ENCODE data around the gene WAPL.

- TF ChIP-seq, protein P1, sequence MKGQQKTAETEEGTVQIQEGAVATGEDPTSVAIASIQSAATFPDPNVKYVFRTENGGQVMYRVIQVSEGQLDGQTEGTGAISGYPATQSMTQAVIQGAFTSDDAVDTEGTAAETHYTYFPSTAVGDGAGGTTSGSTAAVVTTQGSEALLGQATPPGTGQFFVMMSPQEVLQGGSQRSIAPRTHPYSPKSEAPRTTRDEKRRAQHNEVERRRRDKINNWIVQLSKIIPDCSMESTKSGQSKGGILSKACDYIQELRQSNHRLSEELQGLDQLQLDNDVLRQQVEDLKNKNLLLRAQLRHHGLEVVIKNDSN (IDR thresholded peaks at IDR 0.05), result no peak
- TF ChIP-seq, protein P2, sequence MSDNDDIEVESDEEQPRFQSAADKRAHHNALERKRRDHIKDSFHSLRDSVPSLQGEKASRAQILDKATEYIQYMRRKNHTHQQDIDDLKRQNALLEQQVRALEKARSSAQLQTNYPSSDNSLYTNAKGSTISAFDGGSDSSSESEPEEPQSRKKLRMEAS (IDR thresholded peaks at IDR 0.05), result no peak
- TF ChIP-seq YY1 (IDR thresholded peaks at IDR 0.05; ENCODE audit: low read depth) (no peak), EGR1 (IDR thresholded peaks at IDR 0.05) (no peak), CEBPB (IDR thresholded peaks at IDR 0.05) (no peak), TCF12 (IDR thresholded peaks at IDR 0.05; ENCODE audit: low read depth) (no peak)
Measured at GRCh38 chr10:86411281-86411841, 110.2 kb downstream of the WAPL start.

Measured in Ishikawa (cell line).